Endometrium (tissue), 2 donors: ENCODE results near the gene COA5.

Source experiments
- FAIRE-seq: peaks from 2 replicates; lab custom pipeline; 2012; peaks lifted over from hg19 to GRCh38; lab: Jason Lieb, UNC
- donor health status: control.
- donor health status: control.

COA5 gene

GRCh38 chr2:98608116-98608961, at the start of gene COA5, which contains the start of gene UNC50:
TSS of gene COA5 (minus strand) at chr2:98608512. CDS start at chr2:98608405, 107 bp downstream.
TSS of gene UNC50 (plus strand) at chr2:98608589. CDS start at chr2:98609760, 1,171 bp downstream.
- no peak for FAIRE-seq

GRCh38 chr2:98656800-98657199, 48.5 kb upstream of the COA5 start:
- FAIRE-seq = no peak

- FAIRE-seq = no peak
Observed at GRCh38 chr2:98654699-98655495, 46.6 kb upstream of the COA5 start.

GRCh38 chr2:98650998-98651397, 42.7 kb upstream of the COA5 start:
- no peak for FAIRE-seq

GRCh38 chr2:98649992-98650375, 41.7 kb upstream of the COA5 start:
- FAIRE-seq = no peak

- FAIRE-seq = no peak
Observed at GRCh38 chr2:98649135-98649991, 41.1 kb upstream of the COA5 start.

GRCh38 chr2:98648451-98648850, 40.1 kb upstream of the COA5 start:
- no peak for FAIRE-seq

GRCh38 chr2:98647636-98648035, 39.3 kb upstream of the COA5 start:
- FAIRE-seq = no peak

- no peak for FAIRE-seq
Observed at GRCh38 chr2:98643496-98644100, 35.3 kb upstream of the COA5 start.

- no peak for FAIRE-seq
Observed at GRCh38 chr2:98637401-98638147, 29.3 kb upstream of the COA5 start.

GRCh38 chr2:98634406-98635092, 26.2 kb upstream of the COA5 start:
- no peak for FAIRE-seq

GRCh38 chr2:98632351-98632750, 24.0 kb upstream of the COA5 start:
- FAIRE-seq = no peak

GRCh38 chr2:98623657-98624056, 15.3 kb upstream of the COA5 start:
- no peak for FAIRE-seq

GRCh38 chr2:98617149-98617548, 8.8 kb upstream of the COA5 start:
- FAIRE-seq = no peak

- FAIRE-seq = no peak
Observed at GRCh38 chr2:98615481-98615880, 7.2 kb upstream of the COA5 start.

GRCh38 chr2:98614024-98614739, 5.9 kb upstream of the COA5 start:
- no peak for FAIRE-seq

- FAIRE-seq = no peak
Observed at GRCh38 chr2:98608962-98609604, 771 bp upstream of the COA5 start.

- no peak for FAIRE-seq
Observed at GRCh38 chr2:98607741-98608115, 584 bp downstream of the COA5 start.

GRCh38 chr2:98607104-98607503, 1.2 kb downstream of the COA5 start:
- FAIRE-seq = no peak
